ENCODE results near the gene FBL.

Gene FBL

DNA sequence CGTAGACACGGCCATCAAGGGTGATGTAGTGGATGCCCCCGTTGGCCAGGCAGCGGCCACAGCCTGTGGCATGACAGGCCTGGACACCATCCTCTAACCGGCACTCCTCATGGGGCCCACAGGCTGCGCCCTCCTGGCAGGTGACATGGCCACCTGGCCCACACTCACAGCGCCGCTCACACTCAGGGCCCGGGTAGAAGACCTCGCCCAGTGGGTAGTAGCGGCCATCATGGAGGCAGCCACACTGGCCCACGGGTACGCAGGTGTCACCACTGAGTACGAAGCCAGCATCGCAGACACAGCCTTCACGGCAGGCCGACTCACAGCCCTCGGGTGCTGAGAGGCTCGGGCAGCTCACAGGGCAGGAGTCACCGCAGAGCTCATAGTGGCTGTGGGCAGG, 27.2 kb upstream of the FBL start:
- POLR2A ChIA-PET: no interaction called here
- no peak for TF ChIP-seq BHLHE40 (IDR thresholded peaks at IDR 0.05; ENCODE audit: borderline replicate concordance)
- no peak for TF ChIP-seq SP1 (IDR thresholded peaks at IDR 0.05)
- no peak for TF ChIP-seq ZNF384 (IDR thresholded peaks at IDR 0.05)
- no peak for TF ChIP-seq ARNT (IDR thresholded peaks at IDR 0.05)
- no peak for DNase-seq (ENCODE audit: extremely low spot score)
- CTCF ChIA-PET: no interaction called here

DNA sequence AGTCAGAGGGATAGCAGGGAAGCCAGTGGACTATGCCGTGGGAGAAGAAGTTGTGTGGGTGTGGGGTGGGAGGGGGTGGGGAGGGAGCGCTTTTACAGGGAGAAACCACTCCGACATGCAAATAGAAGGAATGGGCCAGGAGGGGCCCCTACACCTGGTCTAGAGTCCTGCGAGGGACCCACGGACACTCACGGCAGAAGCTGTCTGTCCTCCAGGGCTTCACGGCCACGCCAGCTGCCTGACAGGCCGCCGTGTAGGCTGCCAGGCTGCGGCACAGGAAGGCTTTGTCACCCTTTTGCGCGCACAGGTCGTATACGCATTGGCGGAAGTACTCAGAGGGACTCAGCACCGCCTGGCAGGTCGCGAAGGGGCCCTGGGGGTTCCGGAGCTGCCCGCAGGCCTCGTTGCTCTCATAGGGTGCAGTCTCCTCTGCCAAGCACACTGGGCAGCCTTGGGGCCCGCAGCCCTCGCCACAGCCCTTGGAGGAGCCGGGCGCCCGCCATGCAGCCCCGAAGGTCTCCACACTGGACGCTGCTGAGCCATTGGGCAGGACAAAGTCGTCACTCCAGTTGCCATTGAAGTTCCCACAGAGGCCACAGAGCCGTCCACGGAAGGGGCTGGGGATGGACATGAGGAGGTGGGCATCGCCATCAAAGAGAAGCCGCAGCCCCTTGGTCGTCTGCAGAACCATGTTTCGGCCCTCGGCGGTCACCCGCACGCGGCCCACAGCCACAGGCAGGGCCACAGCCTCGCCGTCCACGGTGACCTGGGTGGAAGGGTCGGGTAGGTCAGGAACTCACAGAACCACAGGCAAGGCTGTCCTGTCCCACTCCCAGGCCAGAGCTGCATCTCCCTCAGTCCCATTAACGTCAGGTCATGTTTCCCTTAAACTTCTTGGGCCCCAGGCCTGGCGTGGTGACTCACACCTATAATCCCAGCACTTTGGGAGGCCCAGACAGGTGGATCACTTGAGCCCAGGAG, 26.0 kb upstream of the FBL start:
- CTCF ChIA-PET: no interaction called here
- DNase-seq (ENCODE audit: extremely low spot score): no peak
- POLR2A ChIA-PET: no interaction called here
- no peak for TF ChIP-seq BHLHE40 (IDR thresholded peaks at IDR 0.05; ENCODE audit: borderline replicate concordance)
- TF ChIP-seq FOXM1 (IDR thresholded peaks at IDR 0.05; ENCODE audit: borderline replicate concordance): no peak
- no peak for TF ChIP-seq FOXK2 (IDR thresholded peaks at IDR 0.05)
- TF ChIP-seq ARNT (IDR thresholded peaks at IDR 0.05): no peak
- TF ChIP-seq SUZ12 (IDR thresholded peaks at IDR 0.05): no peak

DNA sequence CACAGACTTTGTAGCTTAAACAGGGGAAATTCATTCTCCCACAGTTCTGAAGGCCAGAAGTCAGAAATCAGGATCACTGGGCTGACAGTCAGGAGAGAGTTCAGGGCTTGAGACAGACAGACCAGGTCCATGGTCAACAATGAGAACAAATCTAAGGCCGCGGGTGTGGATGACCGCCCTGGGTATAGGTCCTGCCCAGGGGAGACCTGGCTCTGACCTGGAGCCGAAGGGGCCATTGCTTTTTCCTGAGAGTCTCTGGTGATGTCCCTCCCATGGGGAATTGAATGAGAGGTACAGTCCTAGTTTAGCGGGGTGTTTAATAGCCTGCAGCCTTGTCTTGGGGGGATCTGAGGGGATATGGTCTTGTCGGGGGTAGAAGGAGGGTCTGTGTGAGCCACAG, 25.2 kb upstream of the FBL start:
- CTCF ChIA-PET: no interaction called here
- DNase-seq (ENCODE audit: extremely low spot score): no peak
- TF ChIP-seq HDGF (IDR thresholded peaks at IDR 0.05; ENCODE audit: borderline replicate concordance): no peak
- no peak for TF ChIP-seq SP1 (IDR thresholded peaks at IDR 0.05)
- TF ChIP-seq FOXA1 (IDR thresholded peaks at IDR 0.05): no peak
- no peak for TF ChIP-seq FOXM1 (IDR thresholded peaks at IDR 0.05; ENCODE audit: borderline replicate concordance)
- TF ChIP-seq, protein P1, sequence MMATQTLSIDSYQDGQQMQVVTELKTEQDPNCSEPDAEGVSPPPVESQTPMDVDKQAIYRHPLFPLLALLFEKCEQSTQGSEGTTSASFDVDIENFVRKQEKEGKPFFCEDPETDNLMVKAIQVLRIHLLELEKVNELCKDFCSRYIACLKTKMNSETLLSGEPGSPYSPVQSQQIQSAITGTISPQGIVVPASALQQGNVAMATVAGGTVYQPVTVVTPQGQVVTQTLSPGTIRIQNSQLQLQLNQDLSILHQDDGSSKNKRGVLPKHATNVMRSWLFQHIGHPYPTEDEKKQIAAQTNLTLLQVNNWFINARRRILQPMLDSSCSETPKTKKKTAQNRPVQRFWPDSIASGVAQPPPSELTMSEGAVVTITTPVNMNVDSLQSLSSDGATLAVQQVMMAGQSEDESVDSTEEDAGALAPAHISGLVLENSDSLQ (IDR thresholded peaks at IDR 0.05): no peak
- no peak for TF ChIP-seq LEF1 (IDR thresholded peaks at IDR 0.05; ENCODE audit: borderline replicate concordance)
- no peak for TF ChIP-seq NFRKB (IDR thresholded peaks at IDR 0.05)
- TF ChIP-seq SUZ12 (IDR thresholded peaks at IDR 0.05): no peak
- TF ChIP-seq FOXK2 (IDR thresholded peaks at IDR 0.05): no peak
- POLR2A ChIA-PET: no interaction called here

DNA sequence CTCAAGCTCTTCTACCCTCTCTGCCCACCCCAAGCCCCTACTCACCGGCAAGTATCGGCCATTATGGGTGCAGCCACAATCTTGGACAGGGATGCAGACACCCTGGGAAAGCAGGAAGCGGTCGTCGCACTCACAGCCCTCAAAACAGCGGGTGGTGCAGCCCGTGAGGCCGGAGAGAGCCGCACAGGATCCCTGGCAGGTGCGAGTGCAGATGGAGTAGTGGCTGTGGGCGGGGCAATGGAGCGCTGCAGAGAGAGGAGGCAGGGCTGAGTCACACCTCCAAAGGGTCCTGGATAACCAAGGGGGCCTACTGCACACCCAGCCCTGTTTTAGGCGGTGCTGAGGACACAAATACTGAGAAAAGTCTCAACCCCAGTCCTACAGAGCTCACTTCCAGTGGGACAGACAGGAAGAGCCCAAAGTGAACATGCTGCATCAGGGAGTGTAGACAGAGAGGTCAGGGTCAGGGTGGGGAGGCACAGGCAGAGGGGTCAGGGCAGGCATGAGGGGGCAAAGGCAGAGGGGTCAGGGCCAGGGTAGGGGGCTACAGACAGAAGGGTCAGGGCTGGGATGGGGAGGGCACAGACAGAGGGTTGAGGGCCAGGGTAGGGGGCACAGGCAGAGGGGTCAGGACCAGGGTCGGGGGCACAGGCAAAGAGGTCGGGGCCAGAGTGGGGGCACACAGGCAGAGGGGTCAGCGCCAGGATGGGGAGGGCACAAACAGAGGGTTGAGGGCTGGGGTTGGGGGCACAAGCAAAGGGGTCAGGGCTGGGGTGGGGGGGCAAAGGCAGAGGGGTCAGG, 24.2 kb upstream of the FBL start:
- CTCF ChIA-PET: interaction anchor here (1.1 kb wide), 1 partner anchor 27 kb away, joined by 3 read pairs; no protein-coding TSS in a partner anchor
- DNase-seq (ENCODE audit: extremely low spot score): no peak

DNA sequence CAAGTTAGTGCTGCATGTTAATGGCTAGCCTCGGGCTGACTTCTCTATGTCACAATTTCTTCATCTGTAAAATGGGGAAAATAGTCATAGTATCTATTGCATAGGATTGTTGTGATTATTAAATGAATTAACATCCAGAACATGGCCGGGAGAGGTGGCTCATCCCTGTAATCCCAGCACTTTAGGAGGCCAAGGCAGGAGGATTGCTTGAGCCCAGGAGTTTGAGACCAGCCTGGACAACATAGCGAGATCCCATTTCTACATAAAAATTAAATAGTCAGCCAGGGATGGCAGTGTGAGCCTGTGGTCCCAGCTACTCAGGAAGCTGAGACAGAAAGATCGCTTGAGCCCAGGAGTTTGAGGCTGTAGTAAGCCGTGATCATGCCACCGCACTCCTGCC, 21.8 kb upstream of the FBL start:
- POLR2A ChIA-PET: interaction anchor here (1.3 kb wide), 1 partner anchor 21 kb away, joined by 6 read pairs; the partner anchor contains the start of gene FBL
- TF ChIP-seq SP1 (IDR thresholded peaks at IDR 0.05) (no peak), LEF1 (IDR thresholded peaks at IDR 0.05; ENCODE audit: borderline replicate concordance) (no peak), HDGF (IDR thresholded peaks at IDR 0.05; ENCODE audit: borderline replicate concordance) (no peak), FOXA1 (IDR thresholded peaks at IDR 0.05) (no peak), BHLHE40 (IDR thresholded peaks at IDR 0.05; ENCODE audit: borderline replicate concordance) (no peak), ELF4 (IDR thresholded peaks at IDR 0.05) (no peak), CTBP1 (IDR thresholded peaks at IDR 0.05; ENCODE audit: borderline replicate concordance) (no peak), FOXM1 (IDR thresholded peaks at IDR 0.05; ENCODE audit: borderline replicate concordance) (no peak), ARNT (IDR thresholded peaks at IDR 0.05) (no peak), NFRKB (IDR thresholded peaks at IDR 0.05) (no peak), TARDBP (IDR thresholded peaks at IDR 0.05) (no peak), L3MBTL2 (conservative IDR thresholded peaks at IDR 0.05) (no peak), FOXK2 (IDR thresholded peaks at IDR 0.05) (no peak), SUZ12 (IDR thresholded peaks at IDR 0.05) (no peak), ZNF384 (IDR thresholded peaks at IDR 0.05) (no peak)
- TF ChIP-seq, protein P1 (IDR thresholded peaks at IDR 0.05): no peak
- CTCF ChIA-PET: interaction anchor here (0.7 kb wide), 1 partner anchor 21 kb away, joined by 3 read pairs; no protein-coding TSS in a partner anchor
- no peak for DNase-seq (ENCODE audit: extremely low spot score)

More for the DNA sequence above, 24.2 kb upstream of the FBL start:
- POLR2A ChIA-PET: no interaction called here
- no peak for TF ChIP-seq FOXA1 (IDR thresholded peaks at IDR 0.05)
- no peak for TF ChIP-seq SP1 (IDR thresholded peaks at IDR 0.05)
- no peak for TF ChIP-seq TARDBP (IDR thresholded peaks at IDR 0.05)
- no peak for TF ChIP-seq ZNF384 (IDR thresholded peaks at IDR 0.05)
- TF ChIP-seq FOXK2 (IDR thresholded peaks at IDR 0.05): no peak
- TF ChIP-seq SUZ12 (IDR thresholded peaks at IDR 0.05): no peak
- no peak for TF ChIP-seq HDGF (IDR thresholded peaks at IDR 0.05; ENCODE audit: borderline replicate concordance)
- TF ChIP-seq FOXM1 (IDR thresholded peaks at IDR 0.05; ENCODE audit: borderline replicate concordance): no peak
- TF ChIP-seq, protein P1 (IDR thresholded peaks at IDR 0.05): no peak
- TF ChIP-seq ARNT (IDR thresholded peaks at IDR 0.05): no peak
- TF ChIP-seq CTBP1 (IDR thresholded peaks at IDR 0.05; ENCODE audit: borderline replicate concordance): no peak
- no peak for TF ChIP-seq NFRKB (IDR thresholded peaks at IDR 0.05)
- TF ChIP-seq L3MBTL2 (conservative IDR thresholded peaks at IDR 0.05): no peak
- no peak for TF ChIP-seq LEF1 (IDR thresholded peaks at IDR 0.05; ENCODE audit: borderline replicate concordance)
- TF ChIP-seq ELF4 (IDR thresholded peaks at IDR 0.05): no peak
- no peak for TF ChIP-seq BHLHE40 (IDR thresholded peaks at IDR 0.05; ENCODE audit: borderline replicate concordance)

Measured in HEK293T (cell line).